H9 (cell line): Measurements from ENCODE around the gene XAGE2. TPM values are rescaled to one million over a fixed set of nuclear protein-coding genes. Genes with fewer than 3 reads are reported as not detected.

Source experiments
- DNase-seq: peaks from one replicate; pipeline ENCODE4 v3.0.0-alpha.2; 2017
- H2AFZ ChIP-seq: one replicate; pipeline ENCODE4 v1.6.1; 2013; ENCODE audit warnings: mild to moderate bottlenecking, low read length, control low read depth, moderate library complexity
- H2AK5ac ChIP-seq: 2 replicates; pipeline ENCODE4 v1.6.1; 2013; ENCODE audit warnings: low read length, control low read depth, mixed read lengths; ENCODE audit not compliant: insufficient read length
- H2BK120ac ChIP-seq: one replicate; pipeline ENCODE4 v1.6.1; 2013; ENCODE audit warnings: low read depth, mild to moderate bottlenecking, low read length, control low read depth, inconsistent platforms; ENCODE audit not compliant: poor library complexity, severe bottlenecking
- H2BK12ac ChIP-seq: 2 replicates; pipeline ENCODE4 v1.6.1; 2013; ENCODE audit warnings: low read length, control low read depth, mixed read lengths, low read depth; ENCODE audit not compliant: insufficient read length
- H2BK15ac ChIP-seq: 2 replicates; pipeline ENCODE4 v1.6.1; 2013; ENCODE audit warnings: low read depth, low read length, control low read depth
- H2BK20ac ChIP-seq: one replicate; pipeline ENCODE4 v1.6.1; 2013; ENCODE audit warnings: low read depth, mild to moderate bottlenecking, low read length, control low read depth, inconsistent platforms; ENCODE audit not compliant: poor library complexity, severe bottlenecking
- H2BK5ac ChIP-seq: 2 replicates; pipeline ENCODE4 v1.6.1; 2013; ENCODE audit warnings: low read length, control low read depth, mixed read lengths; ENCODE audit not compliant: insufficient read length
- H3K14ac ChIP-seq: 2 replicates; pipeline ENCODE4 v1.6.1; 2013; ENCODE audit warnings: low read length, control low read depth; ENCODE audit not compliant: insufficient read depth
- H3K18ac ChIP-seq: 2 replicates; pipeline ENCODE4 v1.6.1; 2013; ENCODE audit warnings: low read depth, mild to moderate bottlenecking, mixed read lengths, low read length, control low read depth; ENCODE audit not compliant: insufficient read length
- H3K23ac ChIP-seq: 2 replicates; pipeline ENCODE4 v1.6.1; 2013; ENCODE audit warnings: low read length, control low read depth, mixed read lengths, low read depth; ENCODE audit not compliant: insufficient read length
- H3K23me2 ChIP-seq: 2 replicates; pipeline ENCODE4 v1.6.1; 2013; ENCODE audit warnings: low read depth, mild to moderate bottlenecking, mixed read lengths, low read length, control low read depth; ENCODE audit not compliant: insufficient read length, poor library complexity, severe bottlenecking
- H3K27ac ChIP-seq: 2 replicates; pipeline ENCODE4 v1.5.1; 2013; ENCODE audit warnings: low read length, control low read depth, mixed read lengths, low read depth; ENCODE audit not compliant: insufficient read length
- H3K27me3 ChIP-seq: 2 replicates; pipeline ENCODE4 v1.6.1; 2013; ENCODE audit warnings: low read length, control low read depth, inconsistent platforms; ENCODE audit not compliant: insufficient read depth
- H3K4ac ChIP-seq: 2 replicates; pipeline ENCODE4 v1.6.1; 2013; ENCODE audit warnings: low read depth, mild to moderate bottlenecking, control low read depth, inconsistent platforms, low read length, moderate library complexity
- H3K4me1 ChIP-seq: 2 replicates; pipeline ENCODE4 v1.6.1; 2013; ENCODE audit warnings: low read length, control low read depth, inconsistent platforms; ENCODE audit not compliant: insufficient read depth
- H3K4me2 ChIP-seq: 2 replicates; pipeline ENCODE4 v1.6.1; 2013; ENCODE audit warnings: low read length, control low read depth, mixed read lengths; ENCODE audit not compliant: insufficient read length, insufficient read depth
- H3K56ac ChIP-seq: 2 replicates; pipeline ENCODE4 v1.6.1; 2013; ENCODE audit warnings: low read depth, mild to moderate bottlenecking, mixed read lengths, low read length, control low read depth; ENCODE audit not compliant: insufficient read length
- H3K79me1 ChIP-seq: 2 replicates; pipeline ENCODE4 v1.6.1; 2013; ENCODE audit warnings: low read depth, mild to moderate bottlenecking, moderate library complexity, low read length, control low read depth, inconsistent platforms; ENCODE audit not compliant: insufficient read depth, poor library complexity, severe bottlenecking
- H3K79me2 ChIP-seq: 2 replicates; pipeline ENCODE4 v1.6.1; 2013; ENCODE audit warnings: low read length, control low read depth, inconsistent platforms; ENCODE audit not compliant: insufficient read depth
- H3K9ac ChIP-seq: 2 replicates; pipeline ENCODE4 v1.6.1; 2013; ENCODE audit warnings: low read length, control low read depth, mixed read lengths; ENCODE audit not compliant: insufficient read length; ENCODE audit errors: extremely low read depth
- H3K9me3 ChIP-seq: one replicate; pipeline ENCODE4 v1.6.1; 2013; ENCODE audit warnings: low read depth, low read length, inconsistent platforms; ENCODE audit not compliant: control insufficient read depth
- H3T11ph ChIP-seq: one replicate; pipeline ENCODE4 v1.6.1; 2013; ENCODE audit warnings: mild to moderate bottlenecking, low read length, control low read depth, inconsistent platforms
- H4K20me1 ChIP-seq: one replicate; pipeline ENCODE4 v1.6.1; 2013; ENCODE audit not compliant: control insufficient read depth, insufficient read length, insufficient read depth
- H4K5ac ChIP-seq: 2 replicates; pipeline ENCODE4 v1.6.1; 2013; ENCODE audit warnings: low read depth, mild to moderate bottlenecking, mixed read lengths, low read length, control low read depth; ENCODE audit not compliant: insufficient read length
- H4K8ac ChIP-seq: replicated peaks from 2 replicates; pipeline ENCODE4 v1.6.1; 2013; ENCODE audit warnings: low read length, control low read depth, mixed read lengths, low read depth; ENCODE audit not compliant: insufficient read length
- H4K91ac ChIP-seq: 2 replicates; pipeline ENCODE4 v1.6.1; 2013; ENCODE audit warnings: low read depth, mild to moderate bottlenecking, moderate library complexity, mixed read lengths, low read length, control low read depth; ENCODE audit not compliant: insufficient read length
- H3K27ac Mint-ChIP-seq, 3 experiments: 2 replicates in 2 of 3; 3 replicates in 1 of 3; pipeline ENCODE4 v1.8.0; 2020 to 2021; ENCODE audit warnings: mixed read lengths in 3 of 3, mild to moderate bottlenecking in 1 of 3, moderate library complexity in 1 of 3
- H3K27me3 Mint-ChIP-seq: 2 replicates; pipeline ENCODE4 v1.8.0; 2021; ENCODE audit warnings: low read depth, mild to moderate bottlenecking, moderate library complexity, mixed read lengths
- H3K36me3 Mint-ChIP-seq, 3 experiments: 2 replicates in 2 of 3; 3 replicates in 1 of 3; pipeline ENCODE4 v1.8.0; 2020 to 2021; ENCODE audit warnings: low read depth in 3 of 3, mixed read lengths in 3 of 3; ENCODE audit not compliant: insufficient read depth in 1 of 3
- H3K4me1 Mint-ChIP-seq, 2 experiments: 2 replicates each; pipeline ENCODE4 v1.8.0; 2020; ENCODE audit warnings: mixed read lengths in 2 of 2
- H3K4me3 Mint-ChIP-seq, 2 experiments: 2 replicates in 1 of 2; 3 replicates in 1 of 2; pipeline ENCODE4 v1.8.0; 2020 to 2021; ENCODE audit warnings: mild to moderate bottlenecking in 2 of 2, mixed read lengths in 2 of 2, moderate library complexity in 1 of 2
- H3K9me3 Mint-ChIP-seq, 2 experiments: 2 replicates in 1 of 2; 3 replicates in 1 of 2; pipeline ENCODE4 v1.8.0; 2020; ENCODE audit warnings: mild to moderate bottlenecking in 2 of 2, mixed read lengths in 2 of 2, moderate library complexity in 1 of 2
- WGBS: extraction: QIAGEN DNeasy Blood & Tissue Kit; methylation state at CpG from one replicate; pipeline ENCODE4 v1.1.7; 2013; ENCODE audit warnings: missing lambda C conversion rate, low lambda C conversion rate, mixed read lengths; ENCODE audit not compliant: insufficient read length; ENCODE audit errors: extremely low coverage; 5-methylcytosine and 5-hydroxymethylcytosine counted together
- total RNA-seq: library from RNA; stranded (reverse); gene quantifications from 2 replicates; pipeline ENCODE4 v1.2.1, GENCODE V29; 2021
- TF ChIP-seq, protein P1 (sequence below): fragments of 200-600 bp; sonication (generic); conservative IDR thresholded peaks from 3 replicates; pipeline ENCODE4 v1.8.0; 2021; ENCODE audit warnings: antibody characterized with exemption, mild to moderate bottlenecking

XAGE2 gene
- total RNA-seq, 1 experiment from 2014 or later: not detected

DNA sequence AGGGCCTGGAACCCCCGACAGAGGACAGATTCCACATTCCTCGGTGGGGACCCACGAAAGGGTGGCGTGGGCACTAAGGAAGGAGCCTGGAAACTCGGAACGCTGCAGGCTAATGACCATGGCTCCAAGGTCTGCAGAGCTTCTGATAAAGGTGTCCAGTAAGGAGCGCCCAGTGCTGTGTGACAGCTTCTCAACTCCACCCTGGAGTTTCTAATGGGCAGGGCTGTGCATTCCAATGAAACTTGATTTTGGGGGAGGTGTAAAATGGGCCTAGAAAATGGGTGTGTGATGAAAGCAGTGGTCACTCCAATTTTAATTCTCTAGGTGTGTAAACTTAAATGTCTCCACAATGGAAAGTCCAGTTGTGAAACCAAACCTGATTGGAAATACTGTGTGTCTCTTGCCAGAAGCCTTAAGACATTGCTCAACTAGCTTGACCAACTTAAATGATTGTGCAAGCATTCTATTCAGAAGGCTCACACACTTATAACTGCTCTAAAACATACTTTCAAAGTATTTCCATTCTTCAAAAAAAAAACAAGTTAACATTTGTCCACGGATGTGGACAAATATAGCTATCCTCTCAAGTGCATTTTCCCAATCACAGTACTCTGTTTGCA, 52.1 kb downstream of the XAGE2 start:
- H3T11ph ChIP-seq: no peak overlapping the region
- no peak overlapping the region for H3K18ac ChIP-seq
- peaks cover 0 to 2% (median 0%) of the 10 kb centered on the region in 3 experiments; a peak in 3 of 7 replicates for H3K36me3 Mint-ChIP-seq
- H3K23me2 ChIP-seq: no peaks in the 10 kb centered on the region
- H2BK20ac ChIP-seq: no peak overlapping the region
- no CpG with 5 or more reads among the region's 8 CpGs for WGBS
- no peak overlapping the region for H3K56ac ChIP-seq
- no peak overlapping the region for H2BK15ac ChIP-seq
- no peak overlapping the region for H3K4me3 Mint-ChIP-seq
- no peak overlapping the region for H2BK12ac ChIP-seq
- H2AFZ ChIP-seq: no peak overlapping the region
- H3K9me3 ChIP-seq: peaks cover 29% of the 10 kb centered on the region
- peaks cover 78 to 80% of the 10 kb centered on the region in 2 experiments for H3K9me3 Mint-ChIP-seq
- H3K79me2 ChIP-seq: no peaks in the 10 kb centered on the region
- no peak overlapping the region for H3K14ac ChIP-seq
- no peak overlapping the region for H3K27ac Mint-ChIP-seq
- TF ChIP-seq, protein P1, sequence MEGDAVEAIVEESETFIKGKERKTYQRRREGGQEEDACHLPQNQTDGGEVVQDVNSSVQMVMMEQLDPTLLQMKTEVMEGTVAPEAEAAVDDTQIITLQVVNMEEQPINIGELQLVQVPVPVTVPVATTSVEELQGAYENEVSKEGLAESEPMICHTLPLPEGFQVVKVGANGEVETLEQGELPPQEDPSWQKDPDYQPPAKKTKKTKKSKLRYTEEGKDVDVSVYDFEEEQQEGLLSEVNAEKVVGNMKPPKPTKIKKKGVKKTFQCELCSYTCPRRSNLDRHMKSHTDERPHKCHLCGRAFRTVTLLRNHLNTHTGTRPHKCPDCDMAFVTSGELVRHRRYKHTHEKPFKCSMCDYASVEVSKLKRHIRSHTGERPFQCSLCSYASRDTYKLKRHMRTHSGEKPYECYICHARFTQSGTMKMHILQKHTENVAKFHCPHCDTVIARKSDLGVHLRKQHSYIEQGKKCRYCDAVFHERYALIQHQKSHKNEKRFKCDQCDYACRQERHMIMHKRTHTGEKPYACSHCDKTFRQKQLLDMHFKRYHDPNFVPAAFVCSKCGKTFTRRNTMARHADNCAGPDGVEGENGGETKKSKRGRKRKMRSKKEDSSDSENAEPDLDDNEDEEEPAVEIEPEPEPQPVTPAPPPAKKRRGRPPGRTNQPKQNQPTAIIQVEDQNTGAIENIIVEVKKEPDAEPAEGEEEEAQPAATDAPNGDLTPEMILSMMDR: no peak
- no peak overlapping the region for H4K91ac ChIP-seq
- H4K20me1 ChIP-seq: no peaks in the 10 kb centered on the region
- no peaks in the 10 kb centered on the region for H3K4me1 Mint-ChIP-seq
- H3K27ac ChIP-seq: no peak overlapping the region
- H3K4me1 ChIP-seq: no peaks in the 10 kb centered on the region
- H3K4me2 ChIP-seq: no peak overlapping the region
- no peak overlapping the region for H3K4ac ChIP-seq
- H3K27me3 ChIP-seq: no peaks in the 10 kb centered on the region
- H2BK120ac ChIP-seq: no peak overlapping the region
- H3K27me3 Mint-ChIP-seq: peaks cover 2% of the 10 kb centered on the region
- no peak overlapping the region for H2AK5ac ChIP-seq
- no peak for DNase-seq
- no peak overlapping the region for H2BK5ac ChIP-seq
- no peak overlapping the region for H4K5ac ChIP-seq
- H4K8ac ChIP-seq: no peak overlapping the region
- H3K9ac ChIP-seq: no peak overlapping the region
- no peak overlapping the region for H3K23ac ChIP-seq
- H3K79me1 ChIP-seq: no peaks in the 10 kb centered on the region
